RCC 7860 (cell line): ENCODE results near the gene TENT4B.
"Not testable (repeated sequence)": the region's sequence is repeated elsewhere in the genome, so short reads cannot be mapped to it uniquely, and the experiment has no call there.

Experiments used
- DNase-seq: peaks from one replicate; pipeline ENCODE4 v3.0.0-alpha.2; 2015; ENCODE audit warnings: low spot score
- FAIRE-seq: peaks from 2 replicates; lab custom pipeline; 2012; peaks lifted over from hg19 to GRCh38; lab: Jason Lieb, UNC

TENT4B gene

GRCh38 chr16:50152807-50153595 is at the start of gene TENT4B:
TENT4B (plus strand) TSS chr16:50153306; CDS start chr16:50153622, 316 bp downstream.
- FAIRE-seq (no peak), DNase-seq (peak; percentile 68)

GRCh38 chr16:50103764-50104163 is 49.3 kb upstream of the TENT4B start:
- DNase-seq = peak; percentile 14

GRCh38 chr16:50114357-50115129 is 38.6 kb upstream of the TENT4B start:
- DNase-seq = no peak
- no peak for FAIRE-seq

More at GRCh38 chr16:50103764-50104163, 49.3 kb upstream of the TENT4B start:
- peak; percentile 40 for FAIRE-seq

GRCh38 chr16:50120711-50121110 is 32.4 kb upstream of the TENT4B start:
- no peak for FAIRE-seq
- DNase-seq = no peak

GRCh38 chr16:50121278-50121677 is 31.8 kb upstream of the TENT4B start:
- DNase-seq (no peak), FAIRE-seq (no peak)

- FAIRE-seq (no peak), DNase-seq (no peak)
These were observed 31.2 kb upstream of the TENT4B start for GRCh38 chr16:50121721-50122445.

- DNase-seq = no peak
- no peak for FAIRE-seq
These were observed 29.7 kb upstream of the TENT4B start for GRCh38 chr16:50123417-50123816.

- no peak for DNase-seq
These were observed 28.3 kb upstream of the TENT4B start for GRCh38 chr16:50124769-50125168.

GRCh38 chr16:50126183-50126582 is 26.9 kb upstream of the TENT4B start:
- FAIRE-seq (no peak), DNase-seq (no peak)

More at GRCh38 chr16:50124769-50125168, 28.3 kb upstream of the TENT4B start:
- FAIRE-seq = no peak

- DNase-seq, FAIRE-seq: not testable (repeated sequence)
These were observed 20.5 kb upstream of the TENT4B start for GRCh38 chr16:50132571-50132970.

GRCh38 chr16:50133214-50133613 is 19.9 kb upstream of the TENT4B start:
- DNase-seq (no peak), FAIRE-seq (no peak)

GRCh38 chr16:50136399-50136798 is 16.7 kb upstream of the TENT4B start:
- DNase-seq (no peak), FAIRE-seq (no peak)

- FAIRE-seq (no peak), DNase-seq (no peak)
These were observed 15.8 kb upstream of the TENT4B start for GRCh38 chr16:50137268-50137667.

- FAIRE-seq = no peak
These were observed 13.5 kb upstream of the TENT4B start for GRCh38 chr16:50139580-50139979.

GRCh38 chr16:50144211-50144610 is 8.9 kb upstream of the TENT4B start:
- no peak for DNase-seq

More at GRCh38 chr16:50139580-50139979, 13.5 kb upstream of the TENT4B start:
- no peak for DNase-seq

GRCh38 chr16:50146479-50147435 is 6.3 kb upstream of the TENT4B start:
- DNase-seq (peak; percentile 35), FAIRE-seq (peak; percentile 71)

More at GRCh38 chr16:50144211-50144610, 8.9 kb upstream of the TENT4B start:
- no peak for FAIRE-seq

- no peak for FAIRE-seq
- no peak for DNase-seq
These were observed 1.8 kb upstream of the TENT4B start for GRCh38 chr16:50151322-50151721.

GRCh38 chr16:50151756-50152155 is 1.4 kb upstream of the TENT4B start:
- FAIRE-seq (no peak), DNase-seq (no peak)

- DNase-seq = no peak
- no peak for FAIRE-seq
These were observed 727 bp upstream of the TENT4B start for GRCh38 chr16:50152351-50152806.
